Brain microvascular endothelial cell (primary cell): Measurements from ENCODE around the gene GZMA.
"Not testable (repeated sequence)": the region's sequence is repeated elsewhere in the genome, so short reads cannot be mapped to it uniquely, and the experiment has no call there.

Experiments
- DNase-seq: peaks from one replicate; pipeline ENCODE4 v3.0.0-alpha.2; 2020
- H3K27ac ChIP-seq: fragments of 250-450 bp; sonication (Bioruptor Pico); 2 replicates; pipeline ENCODE4 v1.5.1; 2020; ENCODE audit warnings: mild to moderate bottlenecking, moderate library complexity
- H3K27me3 ChIP-seq: fragments of 250-450 bp; sonication (Bioruptor Pico); replicated peaks from 2 replicates; pipeline ENCODE4 v1.5.1; 2020; ENCODE audit warnings: mild to moderate bottlenecking
- H3K36me3 ChIP-seq: fragments of 250-450 bp; sonication (Bioruptor Pico); replicated peaks from 2 replicates; pipeline ENCODE4 v1.5.1; 2020; ENCODE audit warnings: mild to moderate bottlenecking
- H3K4me3 ChIP-seq: 2 replicates; pipeline ENCODE4 v1.5.1; 2011; ENCODE audit warnings: low read depth, mild to moderate bottlenecking, control low read depth, low read length, moderate library complexity
- in situ Hi-C: cut with HindIII; loops from 2 replicates; pipeline ENCODE4 v1.10.0; 2017; ENCODE audit warnings: low sequenced_read_pairs, low pct_ligation_motif_present
- TF ChIP-seq, protein P1 (sequence below): IDR thresholded peaks from 2 replicates; pipeline ENCODE4 v1.5.1; 2011; ENCODE audit warnings: low read depth, mild to moderate bottlenecking, moderate library complexity, low read length, control low read depth, inconsistent platforms; ENCODE audit errors: missing control alignments

GZMA gene

DNA sequence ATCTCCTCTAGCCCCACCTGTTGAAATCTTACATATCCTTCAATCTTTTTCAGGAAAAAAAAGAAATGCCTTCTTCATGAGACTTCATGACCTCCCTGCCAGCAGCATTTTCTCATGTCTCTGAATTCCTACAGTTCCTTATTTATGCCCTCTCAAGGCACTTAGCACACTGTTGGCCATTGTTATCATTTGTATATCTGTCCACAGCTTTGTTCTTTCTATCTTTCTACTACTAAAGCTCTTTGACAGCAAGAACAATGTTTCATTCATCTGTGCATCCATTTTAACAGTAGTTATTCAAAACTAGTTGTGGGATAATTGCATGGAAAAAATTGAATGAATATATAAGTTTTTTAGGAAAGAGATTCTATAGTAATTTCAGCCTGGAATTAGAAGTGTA, 20.9 kb upstream of the GZMA start:
- no peak for DNase-seq
- in situ Hi-C loops, result no loop called here

DNA sequence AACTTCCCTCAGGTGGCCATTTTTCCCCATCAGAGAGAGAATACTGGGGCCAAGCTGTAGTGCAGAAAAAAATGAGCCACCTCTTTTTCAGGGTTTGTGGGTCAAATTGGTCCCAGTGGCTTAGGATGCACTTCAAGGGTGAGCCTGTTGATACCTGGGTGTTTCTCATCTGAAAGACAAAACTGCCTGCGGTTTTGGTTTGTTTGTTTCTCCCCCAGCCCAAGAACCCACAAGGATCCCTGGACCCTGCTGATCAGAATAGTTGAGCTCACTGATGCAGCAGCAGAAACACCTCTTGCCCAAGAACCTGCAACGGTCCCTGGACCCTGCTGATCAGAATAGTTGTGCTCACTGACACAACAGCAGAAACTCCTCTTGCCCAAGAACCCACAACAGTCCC, 13.1 kb upstream of the GZMA start:
- H3K36me3 ChIP-seq, H3K27me3 ChIP-seq, H3K4me3 ChIP-seq, H3K27ac ChIP-seq, in situ Hi-C loops, DNase-seq: not testable (repeated sequence)

More for the DNA sequence above, 20.9 kb upstream of the GZMA start:
- Histone ChIP-seq H3K27me3 (no peaks in the 10 kb centered on the region), H3K27ac (no peak overlapping the region), H3K36me3 (no peaks in the 10 kb centered on the region), H3K4me3 (no peak overlapping the region)
- TF ChIP-seq, protein P1, sequence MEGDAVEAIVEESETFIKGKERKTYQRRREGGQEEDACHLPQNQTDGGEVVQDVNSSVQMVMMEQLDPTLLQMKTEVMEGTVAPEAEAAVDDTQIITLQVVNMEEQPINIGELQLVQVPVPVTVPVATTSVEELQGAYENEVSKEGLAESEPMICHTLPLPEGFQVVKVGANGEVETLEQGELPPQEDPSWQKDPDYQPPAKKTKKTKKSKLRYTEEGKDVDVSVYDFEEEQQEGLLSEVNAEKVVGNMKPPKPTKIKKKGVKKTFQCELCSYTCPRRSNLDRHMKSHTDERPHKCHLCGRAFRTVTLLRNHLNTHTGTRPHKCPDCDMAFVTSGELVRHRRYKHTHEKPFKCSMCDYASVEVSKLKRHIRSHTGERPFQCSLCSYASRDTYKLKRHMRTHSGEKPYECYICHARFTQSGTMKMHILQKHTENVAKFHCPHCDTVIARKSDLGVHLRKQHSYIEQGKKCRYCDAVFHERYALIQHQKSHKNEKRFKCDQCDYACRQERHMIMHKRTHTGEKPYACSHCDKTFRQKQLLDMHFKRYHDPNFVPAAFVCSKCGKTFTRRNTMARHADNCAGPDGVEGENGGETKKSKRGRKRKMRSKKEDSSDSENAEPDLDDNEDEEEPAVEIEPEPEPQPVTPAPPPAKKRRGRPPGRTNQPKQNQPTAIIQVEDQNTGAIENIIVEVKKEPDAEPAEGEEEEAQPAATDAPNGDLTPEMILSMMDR, result no peak

DNA sequence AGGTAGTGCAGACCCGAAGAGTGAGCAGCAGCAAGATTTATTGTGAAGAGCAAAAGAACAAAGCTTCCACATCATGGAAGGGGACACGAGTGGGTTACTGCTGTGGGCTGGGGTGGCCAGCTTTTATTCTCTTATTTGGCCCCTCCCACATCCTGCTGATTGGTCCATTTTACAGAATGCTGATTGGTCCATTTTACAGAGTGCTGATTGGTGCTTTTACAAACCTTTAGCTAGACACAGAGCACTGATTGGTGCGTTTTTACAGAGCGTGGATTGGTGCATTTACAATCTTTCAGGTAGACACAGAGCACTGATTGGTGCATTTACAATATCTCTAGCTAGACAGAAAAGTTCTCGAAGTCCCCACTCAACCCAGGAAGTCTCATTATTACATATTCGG, 11.4 kb upstream of the GZMA start:
- in situ Hi-C loops, H3K4me3 ChIP-seq: not testable (repeated sequence)

DNA sequence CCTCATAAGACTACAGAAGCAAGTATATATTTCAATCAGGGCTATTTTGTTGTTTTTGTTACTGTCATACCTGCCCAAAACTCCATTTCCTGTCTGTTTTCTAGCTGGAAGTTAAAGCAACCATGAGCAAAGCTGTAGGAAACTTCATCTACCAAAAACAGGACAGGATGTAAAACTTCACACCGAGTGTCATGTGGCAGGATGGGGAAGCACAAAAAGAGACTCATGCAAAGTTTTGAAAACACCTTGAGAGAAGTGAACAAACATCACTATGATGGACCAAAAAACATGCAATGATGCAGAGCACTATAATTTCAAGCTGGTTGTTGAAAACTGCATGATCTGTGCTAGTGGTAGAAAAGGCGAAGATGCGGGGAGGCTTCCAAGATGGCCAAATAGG, 6.3 kb upstream of the GZMA start:
- TF ChIP-seq, protein P1, result no peak
- in situ Hi-C loops, result no loop called here
- Histone ChIP-seq H3K27ac (no peak overlapping the region), H3K27me3 (no peaks in the 10 kb centered on the region), H3K4me3 (no peak overlapping the region), H3K36me3 (no peaks in the 10 kb centered on the region)
- DNase-seq, result no peak

More for the DNA sequence above, 11.4 kb upstream of the GZMA start:
- not testable (repeated sequence) for H3K27me3 ChIP-seq, H3K27ac ChIP-seq, DNase-seq, H3K36me3 ChIP-seq

DNA sequence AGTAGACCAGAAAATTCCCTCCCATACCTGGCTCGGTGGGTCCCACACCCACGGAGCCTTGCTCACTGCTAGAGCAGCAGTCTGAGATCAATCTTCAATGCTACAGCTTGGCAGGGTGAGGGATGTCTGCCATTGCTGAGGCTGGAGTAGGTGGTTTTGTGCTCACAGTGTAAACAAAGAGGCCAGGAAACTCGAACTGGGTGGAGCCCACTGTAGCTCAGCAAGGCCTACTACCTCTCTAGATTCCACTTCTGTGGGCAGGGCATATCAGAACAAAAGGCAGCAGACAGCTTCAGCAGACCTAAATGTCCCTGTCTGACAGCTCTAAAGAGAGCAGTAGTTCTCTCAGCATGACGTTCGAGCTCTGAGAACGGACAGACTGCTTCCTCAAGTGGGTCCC, 5.6 kb upstream of the GZMA start:
- Histone ChIP-seq H3K36me3 (no peaks in the 10 kb centered on the region), H3K27me3 (no peaks in the 10 kb centered on the region), H3K4me3 (no peak overlapping the region), H3K27ac (no peak overlapping the region)
- DNase-seq, result no peak
- in situ Hi-C loops, result no loop called here
- TF ChIP-seq, protein P1, result no peak

DNA sequence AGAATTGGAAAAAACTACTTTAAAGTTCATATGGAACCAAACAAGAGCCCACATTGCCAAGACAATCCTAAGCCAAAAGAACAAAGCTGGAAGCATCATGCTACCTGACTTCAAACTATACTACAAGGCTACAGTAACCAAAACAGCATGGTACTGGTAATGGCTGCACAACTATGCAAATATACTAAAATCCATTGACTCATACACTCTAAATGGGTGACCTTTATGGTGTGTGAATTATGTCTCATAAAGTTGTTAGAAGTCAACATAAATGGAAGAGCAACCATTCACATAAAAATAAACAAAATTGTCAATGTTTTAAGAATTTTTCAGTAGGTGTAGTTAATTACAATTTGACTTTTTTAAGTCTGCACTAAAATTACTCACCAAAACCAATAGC, 1.3 kb upstream of the GZMA start:
- H3K27me3 ChIP-seq, in situ Hi-C loops, H3K36me3 ChIP-seq, H3K4me3 ChIP-seq, DNase-seq, H3K27ac ChIP-seq: not testable (repeated sequence)

DNA sequence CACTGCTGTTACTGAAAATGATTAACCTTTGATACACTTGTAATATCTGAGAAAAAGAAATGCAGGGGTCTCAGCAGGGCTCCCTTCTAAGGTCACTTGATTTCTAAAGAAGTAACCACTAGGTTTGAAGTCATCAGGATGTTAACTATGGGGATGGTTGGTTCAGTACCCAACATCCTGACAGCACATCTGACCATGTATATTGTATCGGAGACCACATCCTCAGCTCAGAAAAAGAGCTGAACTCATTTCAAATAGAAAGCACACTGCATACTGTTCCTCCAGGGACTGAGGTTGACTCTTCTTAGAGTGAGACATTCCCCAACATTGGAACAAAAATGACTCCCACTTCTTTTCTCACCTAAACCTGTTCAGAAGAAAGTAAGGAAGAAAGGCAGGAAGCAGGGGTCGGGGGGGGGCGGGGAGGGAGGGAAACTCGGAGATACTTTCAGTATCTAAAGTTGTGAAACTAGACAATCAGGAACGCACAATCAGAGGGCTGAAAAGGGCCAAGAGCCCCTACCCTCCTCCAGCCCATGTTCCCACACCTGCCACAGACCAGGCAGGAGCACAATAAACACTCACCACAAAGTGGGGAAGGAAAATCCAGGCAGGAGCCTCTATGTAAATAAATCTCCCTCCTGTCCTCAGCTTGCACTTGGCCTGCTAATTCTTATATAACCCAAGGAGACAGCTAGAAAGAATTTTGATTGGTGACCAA, 730 bp upstream of the GZMA start:
- Histone ChIP-seq H3K27ac (no peak overlapping the region), H3K36me3 (no peaks in the 10 kb centered on the region), H3K27me3 (no peaks in the 10 kb centered on the region), H3K4me3 (no peak overlapping the region)
- TF ChIP-seq, protein P1, result no peak
- DNase-seq, result no peak
- in situ Hi-C loops, result no loop called here
